ENCODE results near the gene PUS1. TPM values are rescaled to one million over a fixed set of nuclear protein-coding genes. Genes with fewer than 3 reads are reported as not detected.

PUS1 gene
- total RNA-seq, 1 donor from 2014 or later, result 92.1 TPM

DNA sequence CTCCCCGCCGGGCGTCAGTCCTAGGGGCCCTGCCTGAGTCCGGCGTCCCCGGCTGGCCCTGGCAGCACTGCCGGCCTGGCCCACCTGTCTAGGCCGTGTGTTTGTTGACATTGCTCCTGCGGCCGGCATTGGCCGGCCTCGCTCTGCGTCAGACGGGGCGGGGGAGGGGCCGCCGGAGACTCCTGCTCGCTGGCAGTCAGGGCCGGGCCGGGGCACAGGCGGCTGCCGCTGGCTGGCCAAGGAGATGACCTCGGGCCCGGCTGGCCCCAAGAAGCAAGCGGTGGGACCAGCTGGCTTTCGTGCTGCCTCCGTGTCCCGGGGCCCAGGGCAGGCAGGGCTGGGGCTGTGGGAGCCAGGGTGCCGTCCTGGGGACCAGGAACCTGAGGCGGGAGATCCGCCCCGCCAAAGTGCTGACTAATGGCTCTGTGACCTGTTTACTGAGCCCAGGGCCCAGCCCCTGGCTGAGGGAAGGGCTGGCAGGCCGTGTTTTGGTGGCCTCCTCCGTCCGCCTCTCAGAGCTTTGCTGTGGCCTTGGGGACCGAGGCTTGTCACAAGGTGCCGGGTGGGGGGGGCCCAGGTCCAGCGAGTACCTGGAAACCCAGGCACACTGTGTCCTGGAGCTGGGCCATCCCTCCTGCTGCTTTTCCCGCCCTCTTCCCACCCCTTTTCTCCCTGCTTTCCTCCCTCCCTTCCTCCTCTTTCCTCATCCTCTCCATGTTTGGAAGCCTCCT is 32.8 kb upstream of the PUS1 start:
- Mint-ChIP-seq H3K27ac (no peak overlapping the region), H3K9me3 (no peaks in the 10 kb centered on the region), H3K4me3 (peak overlapping the region; percentile 86), H3K36me3 (ENCODE audit: low read depth) (no peaks in the 10 kb centered on the region), H3K27me3 (ENCODE audit: insufficient read depth) (peaks cover 2% of the 10 kb centered on the region), H3K4me1 (ENCODE audit: low read depth) (no peaks in the 10 kb centered on the region)
- intact Hi-C loops (cut with micrococcal nuclease), result loop anchor here (1.0 to 10.0 kb wide), 5 partner anchors 33 to 1021 kb away; partner anchors contain the start of genes PUS1, RAN and SFSWAP
- peak; percentile 63 for DNase-seq (ENCODE audit: low spot score)

DNA sequence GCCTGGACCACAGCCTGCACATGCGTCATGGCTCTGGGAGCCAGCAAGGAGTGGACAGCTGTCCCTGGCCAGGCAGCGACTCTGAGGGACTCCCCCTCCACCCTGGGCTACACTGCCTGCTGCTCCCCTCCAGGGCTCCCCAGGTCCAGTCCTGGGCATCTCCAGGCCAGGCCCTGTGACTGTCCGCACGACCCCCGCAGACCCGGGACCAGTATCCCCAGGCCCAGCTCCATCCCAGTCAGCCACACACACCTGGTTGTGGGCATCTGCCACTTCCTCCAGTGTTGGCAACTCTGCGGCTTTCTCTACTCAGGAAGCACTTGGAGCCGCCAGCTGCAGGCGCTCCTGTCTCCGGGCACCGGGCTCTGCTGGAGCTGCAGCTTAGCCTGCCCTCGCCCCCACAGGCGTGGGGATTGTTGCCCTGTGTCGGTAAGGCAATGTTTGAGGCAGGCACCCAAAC is 32.2 kb upstream of the PUS1 start:
- H3K27ac Mint-ChIP-seq, result no peak overlapping the region
- H3K4me3 Mint-ChIP-seq, result peak overlapping the region; percentile 64
- no peaks in the 10 kb centered on the region for H3K4me1 Mint-ChIP-seq (ENCODE audit: low read depth)
- intact Hi-C loops (cut with micrococcal nuclease), result loop anchor here (1.0 to 10.0 kb wide), 5 partner anchors 32 to 1022 kb away; partner anchors contain the start of genes PUS1, RAN and SFSWAP
- no peaks in the 10 kb centered on the region for H3K36me3 Mint-ChIP-seq (ENCODE audit: low read depth)
- H3K9me3 Mint-ChIP-seq, result no peaks in the 10 kb centered on the region
- no peak for DNase-seq (ENCODE audit: low spot score)
- H3K27me3 Mint-ChIP-seq (ENCODE audit: insufficient read depth), result peaks cover 2% of the 10 kb centered on the region

DNA sequence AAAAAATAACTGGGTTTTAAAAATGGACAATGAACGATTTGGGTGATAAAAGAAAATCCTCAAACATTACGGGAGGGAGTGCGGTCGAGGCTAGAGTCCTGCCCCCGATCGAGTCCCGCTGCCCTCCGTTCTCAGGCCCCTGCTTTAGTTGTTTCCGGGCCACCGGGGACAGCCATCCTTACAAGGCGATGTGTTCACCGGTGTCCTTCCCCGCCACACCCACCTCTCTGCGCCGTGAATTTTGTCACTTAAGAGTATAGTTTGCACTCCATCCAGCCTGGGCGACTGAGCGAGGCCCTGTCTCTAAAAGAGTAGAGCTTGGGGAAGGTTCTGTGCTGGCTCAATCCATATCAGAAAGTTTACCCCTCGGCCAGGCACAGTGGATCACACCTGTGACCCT is 31.8 kb upstream of the PUS1 start:
- no peaks in the 10 kb centered on the region for H3K36me3 Mint-ChIP-seq (ENCODE audit: low read depth)
- DNase-seq (ENCODE audit: low spot score), result no peak
- intact Hi-C loops (cut with micrococcal nuclease), result loop anchor here (5.0 to 10.0 kb wide), 4 partner anchors 185 to 1022 kb away; partner anchors contain the start of genes RAN and SFSWAP
- no peak overlapping the region for H3K27ac Mint-ChIP-seq
- no peaks in the 10 kb centered on the region for H3K4me1 Mint-ChIP-seq (ENCODE audit: low read depth)
- peak overlapping the region; percentile 64 for H3K4me3 Mint-ChIP-seq
- no peaks in the 10 kb centered on the region for H3K9me3 Mint-ChIP-seq
- peaks cover 2% of the 10 kb centered on the region for H3K27me3 Mint-ChIP-seq (ENCODE audit: insufficient read depth)

DNA sequence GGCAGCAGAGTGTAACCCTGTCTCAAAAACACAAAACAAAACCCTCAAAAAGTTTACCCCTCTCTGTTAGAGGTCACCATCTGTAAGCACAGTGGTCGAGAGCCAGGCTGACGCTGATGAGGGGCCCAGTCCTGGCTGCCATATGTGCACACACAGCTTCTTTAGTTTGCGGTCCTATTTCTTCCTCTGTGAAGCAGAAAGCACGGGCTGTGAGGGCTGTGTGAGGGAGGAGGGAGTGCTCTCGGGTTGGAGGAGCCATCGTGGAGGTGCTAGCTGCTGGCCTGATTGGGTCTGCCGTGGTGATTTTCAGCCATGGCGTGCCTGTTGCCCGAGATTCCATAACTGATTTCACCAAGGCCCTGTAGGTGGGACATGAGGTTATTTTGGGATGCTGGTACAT is 31.2 kb upstream of the PUS1 start:
- Mint-ChIP-seq H3K36me3 (ENCODE audit: low read depth) (no peaks in the 10 kb centered on the region), H3K27me3 (ENCODE audit: insufficient read depth) (peaks cover 2% of the 10 kb centered on the region), H3K27ac (no peak overlapping the region), H3K9me3 (no peaks in the 10 kb centered on the region), H3K4me1 (ENCODE audit: low read depth) (no peaks in the 10 kb centered on the region), H3K4me3 (peak overlapping the region; percentile 64)
- DNase-seq (ENCODE audit: low spot score), result no peak
- intact Hi-C loops (cut with micrococcal nuclease), result loop anchor here (5.0 to 10.0 kb wide), 4 partner anchors 186 to 1023 kb away; partner anchors contain the start of genes RAN and SFSWAP

DNA sequence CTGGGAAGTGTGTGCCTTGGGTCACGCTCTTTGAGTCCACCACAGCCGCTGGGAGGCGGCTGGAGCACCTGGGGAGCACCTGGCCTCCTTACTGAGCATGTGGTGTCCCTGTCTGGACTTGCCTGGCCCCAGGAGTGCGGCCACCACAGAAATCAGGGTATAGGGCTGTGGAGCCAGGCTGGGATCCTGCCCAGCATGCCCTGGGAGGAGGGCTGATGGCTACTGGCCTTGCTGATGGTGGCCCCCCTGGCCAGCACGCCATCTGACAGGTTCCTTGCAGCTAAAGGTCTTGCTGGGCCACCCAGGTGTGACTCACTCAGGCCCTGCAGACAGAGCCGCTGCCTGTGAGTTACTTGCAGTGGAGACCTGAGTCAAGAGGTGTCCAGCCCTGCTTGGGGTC is 28.7 kb upstream of the PUS1 start:
- H3K27ac Mint-ChIP-seq, result no peak overlapping the region
- H3K4me1 Mint-ChIP-seq (ENCODE audit: low read depth), result no peaks in the 10 kb centered on the region
- H3K4me3 Mint-ChIP-seq, result no peak overlapping the region
- no peak for DNase-seq (ENCODE audit: low spot score)
- intact Hi-C loops (cut with micrococcal nuclease), result no loop called here
- H3K27me3 Mint-ChIP-seq (ENCODE audit: insufficient read depth), result no peaks in the 10 kb centered on the region
- no peaks in the 10 kb centered on the region for H3K36me3 Mint-ChIP-seq (ENCODE audit: low read depth)
- no peaks in the 10 kb centered on the region for H3K9me3 Mint-ChIP-seq

DNA sequence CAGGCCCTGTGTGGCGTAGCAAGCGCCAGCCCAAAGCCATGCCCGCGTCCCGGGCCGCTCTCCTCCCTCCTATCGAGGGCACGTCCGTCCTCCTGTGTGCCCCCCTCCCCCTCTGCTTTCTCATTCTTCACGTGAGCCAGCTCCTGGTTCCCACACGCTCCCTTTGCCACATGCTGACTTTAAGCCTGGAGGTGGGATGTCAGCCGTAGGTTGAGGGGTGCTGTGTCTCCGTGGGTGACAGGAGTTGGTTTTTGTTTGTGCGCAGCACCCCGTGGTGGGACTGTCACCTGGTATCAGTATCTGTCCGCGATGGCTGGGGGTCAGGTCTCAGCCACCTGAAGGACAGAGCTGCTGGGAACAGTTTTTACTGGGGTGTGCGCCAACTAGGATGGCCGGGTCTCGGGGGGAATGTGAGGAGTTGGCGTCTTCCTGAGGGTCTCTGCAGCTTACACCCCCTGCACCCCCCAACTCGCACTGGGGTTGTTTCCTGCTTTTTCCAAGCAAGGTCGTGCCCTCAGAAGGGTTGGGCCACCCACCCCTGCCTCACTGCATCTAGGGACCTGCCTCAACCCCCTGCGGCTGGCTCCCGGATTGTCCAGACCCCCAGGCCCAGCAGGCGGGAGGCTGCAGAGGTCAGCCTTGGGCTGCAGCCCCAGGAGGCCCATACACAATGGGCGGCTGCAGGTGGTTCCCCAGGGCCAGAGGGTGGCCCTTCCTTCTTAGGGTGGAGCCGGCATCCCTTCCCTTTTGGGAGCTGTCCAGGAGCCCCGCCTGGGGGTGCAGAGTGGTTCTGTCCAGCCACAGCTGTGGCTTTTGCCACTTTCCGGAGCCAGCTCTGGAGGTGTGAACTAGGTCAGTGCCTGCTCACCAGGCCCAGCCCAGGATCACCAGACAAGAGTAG is 27.4 kb upstream of the PUS1 start:
- Mint-ChIP-seq H3K4me1 (ENCODE audit: low read depth) (no peaks in the 10 kb centered on the region), H3K4me3 (no peak overlapping the region)
- intact Hi-C loops (cut with micrococcal nuclease), result no loop called here

DNA sequence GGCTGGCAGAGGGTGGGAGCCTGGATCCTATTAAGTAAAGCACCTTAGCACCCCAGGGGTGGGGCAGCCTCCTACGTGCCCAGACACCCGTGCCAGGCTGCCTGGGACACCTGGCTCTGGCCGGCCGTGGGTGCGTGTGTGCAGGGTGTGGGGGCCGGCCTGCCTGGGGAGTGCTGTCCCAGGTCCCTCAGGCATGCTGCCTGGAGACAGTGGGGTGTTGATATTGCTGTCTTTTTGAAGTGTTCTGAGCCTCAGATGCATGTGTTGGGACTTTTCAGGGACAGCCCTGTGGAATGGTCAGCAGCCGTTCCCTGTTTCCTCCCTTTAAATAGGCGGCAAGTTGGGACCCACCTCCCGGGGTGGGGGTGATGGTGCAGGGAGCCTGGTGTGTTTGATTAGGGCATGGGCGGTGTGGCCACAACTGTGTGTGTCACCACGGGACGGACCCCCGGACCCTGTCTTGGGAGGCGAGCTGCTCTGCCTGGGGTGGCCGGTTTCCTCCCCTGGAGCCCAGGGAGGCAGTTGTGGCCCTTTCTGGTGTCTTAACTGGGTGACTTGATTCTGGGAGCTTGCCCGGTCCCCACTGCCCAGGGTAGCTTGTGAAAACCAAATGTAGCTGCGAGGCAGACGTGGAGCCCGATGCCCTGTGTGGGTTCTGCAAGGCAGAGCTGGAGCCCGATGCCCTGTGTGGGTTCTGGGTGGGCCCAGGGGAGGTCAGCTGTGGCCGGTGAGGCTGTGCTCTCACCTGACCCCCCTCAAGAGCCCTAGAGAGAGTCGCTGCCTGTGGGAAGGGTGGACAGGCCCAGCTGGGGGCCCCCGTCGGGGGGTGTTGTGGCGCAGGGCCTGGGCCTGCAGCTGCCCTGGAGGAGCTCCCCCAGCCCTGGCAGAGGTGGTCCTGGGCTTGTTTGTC is 26.5 kb upstream of the PUS1 start:
- H3K4me3 Mint-ChIP-seq, result no peak overlapping the region

More for the DNA sequence above, 27.4 kb upstream of the PUS1 start:
- H3K27me3 Mint-ChIP-seq (ENCODE audit: insufficient read depth), result no peaks in the 10 kb centered on the region
- no peaks in the 10 kb centered on the region for H3K9me3 Mint-ChIP-seq
- H3K36me3 Mint-ChIP-seq (ENCODE audit: low read depth), result no peaks in the 10 kb centered on the region
- DNase-seq (ENCODE audit: low spot score), result no peak
- H3K27ac Mint-ChIP-seq, result no peak overlapping the region

DNA sequence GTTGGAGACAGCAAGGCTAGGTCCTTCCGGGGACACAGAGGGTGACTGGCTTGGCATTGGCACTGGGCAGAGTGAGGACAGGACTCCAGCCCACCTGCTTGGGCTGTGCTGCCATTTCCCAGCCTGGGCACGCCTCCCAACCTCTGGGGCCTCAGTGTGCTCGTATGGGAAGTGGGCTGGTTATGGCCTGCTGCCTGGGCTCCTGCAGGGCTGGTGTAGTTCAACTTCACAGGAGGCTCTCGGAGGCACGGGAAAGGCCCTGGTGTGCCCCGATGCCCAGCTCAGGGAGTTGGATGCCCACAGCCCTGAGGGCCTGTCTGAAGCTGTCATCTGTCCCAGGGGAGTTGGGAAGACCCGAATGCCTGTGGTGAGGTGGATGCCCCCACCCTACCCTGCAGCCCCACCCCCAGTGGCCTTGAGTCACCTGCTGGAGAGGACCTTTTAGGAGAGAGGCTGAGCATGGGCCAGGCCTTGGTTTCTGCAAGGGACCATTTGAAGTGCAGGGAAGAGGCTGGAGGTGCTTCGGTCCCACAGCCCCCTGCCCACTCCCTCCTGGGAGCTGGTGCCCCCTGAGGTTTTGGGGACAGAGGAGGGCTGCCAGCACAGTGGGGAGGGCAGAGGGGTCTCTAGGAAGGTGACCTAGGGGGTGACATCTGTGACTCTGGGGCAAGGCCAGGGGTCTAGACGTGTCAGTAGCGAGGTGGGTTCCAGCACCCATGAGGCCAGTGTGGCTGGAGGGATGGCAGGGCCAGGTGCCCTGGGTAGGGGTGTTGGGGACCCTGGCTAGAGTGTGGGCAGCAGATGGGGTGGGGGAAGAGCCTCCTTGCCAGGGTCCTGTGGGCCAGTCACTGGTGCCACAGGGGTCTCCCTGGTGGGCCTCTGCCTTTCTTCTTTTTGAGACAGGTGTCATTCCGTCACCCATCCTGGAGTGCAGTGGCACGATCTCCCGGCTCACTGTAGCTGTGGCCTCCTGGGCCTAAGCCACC is 25.5 kb upstream of the PUS1 start:
- intact Hi-C loops (cut with micrococcal nuclease), result no loop called here
- H3K27me3 Mint-ChIP-seq (ENCODE audit: insufficient read depth), result no peaks in the 10 kb centered on the region
- no peak for DNase-seq (ENCODE audit: low spot score)
- H3K36me3 Mint-ChIP-seq (ENCODE audit: low read depth), result no peaks in the 10 kb centered on the region
- H3K27ac Mint-ChIP-seq, result no peak overlapping the region
- H3K4me3 Mint-ChIP-seq, result no peak overlapping the region
- H3K9me3 Mint-ChIP-seq, result no peaks in the 10 kb centered on the region
- no peaks in the 10 kb centered on the region for H3K4me1 Mint-ChIP-seq (ENCODE audit: low read depth)

More for the DNA sequence above, 26.5 kb upstream of the PUS1 start:
- no peak overlapping the region for H3K27ac Mint-ChIP-seq
- intact Hi-C loops (cut with micrococcal nuclease), result no loop called here
- H3K9me3 Mint-ChIP-seq, result no peaks in the 10 kb centered on the region
- no peaks in the 10 kb centered on the region for H3K36me3 Mint-ChIP-seq (ENCODE audit: low read depth)
- no peak for DNase-seq (ENCODE audit: low spot score)
- H3K27me3 Mint-ChIP-seq (ENCODE audit: insufficient read depth), result no peaks in the 10 kb centered on the region
- no peaks in the 10 kb centered on the region for H3K4me1 Mint-ChIP-seq (ENCODE audit: low read depth)

DNA sequence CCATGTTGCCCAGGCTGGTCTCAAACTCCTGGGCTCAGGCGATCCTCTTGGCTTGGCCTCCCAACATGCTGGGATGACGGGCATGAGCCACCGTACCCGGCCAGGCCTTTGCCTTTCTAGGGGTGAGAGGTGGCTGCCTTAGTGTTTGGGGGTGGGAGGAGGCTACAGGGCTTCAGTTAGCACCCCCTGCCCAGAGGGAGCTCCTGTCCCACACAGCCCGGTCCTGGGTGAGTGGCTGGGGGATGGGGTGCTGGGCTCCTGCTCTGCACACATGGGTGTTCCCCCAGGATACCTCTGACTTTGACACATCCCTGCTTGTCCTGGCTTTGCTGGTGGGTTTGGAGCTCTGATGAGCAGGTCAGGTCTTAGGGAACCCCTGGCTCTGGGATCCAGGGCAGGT is 24.7 kb upstream of the PUS1 start:
- Mint-ChIP-seq H3K27ac (no peak overlapping the region), H3K4me3 (no peak overlapping the region), H3K27me3 (ENCODE audit: insufficient read depth) (no peaks in the 10 kb centered on the region), H3K4me1 (ENCODE audit: low read depth) (no peaks in the 10 kb centered on the region), H3K36me3 (ENCODE audit: low read depth) (no peaks in the 10 kb centered on the region), H3K9me3 (no peaks in the 10 kb centered on the region)
- DNase-seq (ENCODE audit: low spot score), result no peak
- intact Hi-C loops (cut with micrococcal nuclease), result no loop called here

DNA sequence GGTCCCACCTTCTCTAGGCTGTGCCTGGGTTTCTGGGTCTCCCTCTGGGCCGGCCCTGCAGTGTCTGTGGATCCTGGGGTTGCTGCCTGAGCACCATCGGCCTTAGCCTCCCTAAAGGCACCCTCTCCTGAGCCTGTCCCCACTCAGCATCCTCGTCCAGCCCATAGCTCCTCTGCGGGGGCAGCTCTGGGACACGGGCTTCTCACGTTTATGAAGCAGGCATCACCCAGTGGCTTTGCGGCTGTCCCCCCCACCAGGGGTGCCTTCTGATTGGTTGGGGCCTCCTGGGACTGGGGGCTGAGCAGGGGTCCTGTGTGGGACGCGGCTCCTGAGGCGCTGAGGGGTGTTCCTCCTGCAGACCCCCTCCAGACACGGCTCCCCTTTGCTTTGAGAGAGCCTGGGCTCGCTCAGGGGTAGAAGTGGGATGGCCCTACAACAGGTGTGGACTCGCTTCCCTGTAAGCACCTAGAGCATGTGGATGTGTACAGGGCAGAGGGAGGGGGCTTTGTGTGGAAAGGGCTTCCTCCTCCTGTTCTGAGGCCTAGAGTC is 23.9 kb upstream of the PUS1 start:
- no peak overlapping the region for H3K27ac Mint-ChIP-seq
- H3K9me3 Mint-ChIP-seq, result no peaks in the 10 kb centered on the region
- DNase-seq (ENCODE audit: low spot score), result no peak
- intact Hi-C loops (cut with micrococcal nuclease), result no loop called here
- no peaks in the 10 kb centered on the region for H3K4me1 Mint-ChIP-seq (ENCODE audit: low read depth)
- no peaks in the 10 kb centered on the region for H3K27me3 Mint-ChIP-seq (ENCODE audit: insufficient read depth)
- H3K36me3 Mint-ChIP-seq (ENCODE audit: low read depth), result no peaks in the 10 kb centered on the region
- no peak overlapping the region for H3K4me3 Mint-ChIP-seq

DNA sequence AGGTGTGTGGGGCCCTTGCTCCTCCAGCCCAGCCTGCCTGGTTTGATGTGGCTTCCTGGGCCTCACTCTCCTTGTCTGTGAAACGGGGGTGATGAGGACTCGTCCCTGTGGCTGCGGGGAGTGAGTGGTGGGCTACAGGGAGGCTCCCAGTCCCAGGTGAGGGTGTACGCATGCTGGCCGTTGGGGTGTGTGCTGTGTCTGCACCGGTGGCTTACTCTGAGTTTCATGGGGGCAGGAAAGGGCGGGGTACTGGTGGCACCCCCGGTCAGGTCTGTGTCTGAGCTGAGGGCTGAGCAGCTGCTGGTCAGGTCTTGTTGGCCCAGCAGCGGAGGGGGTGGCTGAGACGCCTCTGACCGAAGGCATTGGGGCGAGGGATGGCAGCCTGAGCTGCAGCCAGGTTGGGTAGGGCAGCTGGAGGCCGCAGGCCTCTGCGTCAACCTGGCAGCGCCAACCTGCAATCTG is 23.4 kb upstream of the PUS1 start:
- Mint-ChIP-seq H3K27me3 (ENCODE audit: insufficient read depth) (no peaks in the 10 kb centered on the region), H3K9me3 (no peaks in the 10 kb centered on the region), H3K4me1 (ENCODE audit: low read depth) (no peaks in the 10 kb centered on the region), H3K4me3 (no peak overlapping the region), H3K27ac (no peak overlapping the region), H3K36me3 (ENCODE audit: low read depth) (no peaks in the 10 kb centered on the region)
- intact Hi-C loops (cut with micrococcal nuclease), result no loop called here
- no peak for DNase-seq (ENCODE audit: low spot score)
